Activated CD4-positive, alpha-beta memory T cell treated with anti-CD3 and anti-CD28 coated beads, Interleukin-2, amount 10 ng/mL, durations not matched to agents 7 days and 5 days (primary cell): ENCODE measurements around the gene ZBTB17. TPM values are rescaled to one million over a fixed set of nuclear protein-coding genes. Genes with fewer than 3 reads are reported as not detected.
"Not testable (repeated sequence)": the region's sequence is repeated elsewhere in the genome, so short reads cannot be mapped to it uniquely, and the experiment has no call there.

Experiments
- CTCF ChIA-PET: fragments of 350-600 bp; sonication (Branson Sonifier 250); formaldehyde crosslinking; loops from one replicate; lab custom pipeline; 2021; ENCODE audit warnings: antibody characterized with exemption, inconsistent platforms; lab: Charles Lee
- POLR2A ChIA-PET: fragments of 350-600 bp; sonication (Branson Sonifier 250); formaldehyde crosslinking; loops from one replicate; lab custom pipeline; 2021; ENCODE audit warnings: antibody characterized with exemption; lab: Charles Lee
- DNase-seq: peaks from one replicate; pipeline ENCODE4 v3.0.0-alpha.2; 2020
- H3K27ac Mint-ChIP-seq: one replicate; pipeline ENCODE4 v1.8.0; 2021; ENCODE audit warnings: mild to moderate bottlenecking, mixed read lengths
- H3K27me3 Mint-ChIP-seq: one replicate; pipeline ENCODE4 v1.8.0; 2021; ENCODE audit warnings: mixed read lengths
- H3K36me3 Mint-ChIP-seq: one replicate; pipeline ENCODE4 v1.8.0; 2021; ENCODE audit warnings: low read depth, mixed read lengths
- H3K4me1 Mint-ChIP-seq: one replicate; pipeline ENCODE4 v1.8.0; 2021; ENCODE audit warnings: mixed read lengths
- H3K4me3 Mint-ChIP-seq: one replicate; pipeline ENCODE4 v1.8.0; 2021; ENCODE audit warnings: mild to moderate bottlenecking, mixed read lengths
- H3K9me3 Mint-ChIP-seq: one replicate; pipeline ENCODE4 v1.8.0; 2021; ENCODE audit warnings: mixed read lengths
- total RNA-seq, 2 experiments: library from RNA; stranded (reverse); gene quantifications; one replicate each; pipeline ENCODE4 v1.2.3, GENCODE V29; 2021

Gene ZBTB17
- total RNA-seq, 2 experiments from 2014 or later: 43.8 to 48.0 TPM

GRCh38 chr1:15937706-15938168 lies 38.2 kb downstream of the ZBTB17 start:
- H3K9me3 Mint-ChIP-seq: no peaks in the 10 kb centered on the region
- H3K27ac Mint-ChIP-seq: peak overlapping the region; percentile 66
- no peak for DNase-seq
- no peaks in the 10 kb centered on the region for H3K27me3 Mint-ChIP-seq
- peaks cover 71% of the 10 kb centered on the region for H3K36me3 Mint-ChIP-seq
- ChIA-PET CTCF (no interaction called here), POLR2A (interaction anchor here (1.3 to 1.4 kb wide), 3 partner anchors 12 to 23 kb away, joined by 3 to 5 read pairs (median 3); no protein-coding TSS in a partner anchor)
- H3K4me3 Mint-ChIP-seq: no peak overlapping the region
- H3K4me1 Mint-ChIP-seq: peaks cover 4% of the 10 kb centered on the region

GRCh38 chr1:15937146-15937545 lies 38.8 kb downstream of the ZBTB17 start:
- H3K27ac Mint-ChIP-seq: peak overlapping the region; percentile 66
- H3K4me1 Mint-ChIP-seq: peaks cover 4% of the 10 kb centered on the region
- H3K9me3 Mint-ChIP-seq: no peaks in the 10 kb centered on the region
- ChIA-PET POLR2A (interaction anchor here (1.3 to 1.4 kb wide), 2 partner anchors 14 to 23 kb away, joined by 3 to 5 read pairs; no protein-coding TSS in a partner anchor), CTCF (no interaction called here)
- DNase-seq: no peak
- no peaks in the 10 kb centered on the region for H3K27me3 Mint-ChIP-seq
- no peak overlapping the region for H3K4me3 Mint-ChIP-seq
- H3K36me3 Mint-ChIP-seq: peaks cover 71% of the 10 kb centered on the region

GRCh38 chr1:15936025-15936424 lies 39.9 kb downstream of the ZBTB17 start:
- H3K27me3 Mint-ChIP-seq: no peaks in the 10 kb centered on the region
- H3K4me1 Mint-ChIP-seq: peaks cover 4% of the 10 kb centered on the region
- H3K36me3 Mint-ChIP-seq: peaks cover 79% of the 10 kb centered on the region
- H3K9me3 Mint-ChIP-seq: no peaks in the 10 kb centered on the region
- no peak overlapping the region for H3K27ac Mint-ChIP-seq
- CTCF ChIA-PET: no interaction called here
- no peak overlapping the region for H3K4me3 Mint-ChIP-seq
- no peak for DNase-seq
- POLR2A ChIA-PET: no interaction called here

- H3K27ac Mint-ChIP-seq: no peak overlapping the region
- ChIA-PET POLR2A (no interaction called here), CTCF (no interaction called here)
- no peak for DNase-seq
- no peaks in the 10 kb centered on the region for H3K9me3 Mint-ChIP-seq
- no peaks in the 10 kb centered on the region for H3K27me3 Mint-ChIP-seq
- H3K36me3 Mint-ChIP-seq: peaks cover 83% of the 10 kb centered on the region
- H3K4me3 Mint-ChIP-seq: no peak overlapping the region
- peaks cover 4% of the 10 kb centered on the region for H3K4me1 Mint-ChIP-seq
These were observed 40.6 kb downstream of the ZBTB17 start for GRCh38 chr1:15935056-15935950.

- no peaks in the 10 kb centered on the region for H3K27me3 Mint-ChIP-seq
- POLR2A ChIA-PET: no interaction called here
- H3K4me3 Mint-ChIP-seq: no peak overlapping the region
- peaks cover 4% of the 10 kb centered on the region for H3K4me1 Mint-ChIP-seq
- DNase-seq: no peak
- no peaks in the 10 kb centered on the region for H3K9me3 Mint-ChIP-seq
- H3K27ac Mint-ChIP-seq: no peak overlapping the region
- CTCF ChIA-PET: no interaction called here
- H3K36me3 Mint-ChIP-seq: peaks cover 84% of the 10 kb centered on the region
These were observed 41.5 kb downstream of the ZBTB17 start for GRCh38 chr1:15934211-15935055.

GRCh38 chr1:15933684-15934083 lies 42.2 kb downstream of the ZBTB17 start:
- Mint-ChIP-seq H3K4me3 (no peak overlapping the region), H3K27me3 (no peaks in the 10 kb centered on the region), H3K27ac (no peak overlapping the region), H3K36me3 (peaks cover 87% of the 10 kb centered on the region), H3K4me1 (peaks cover 4% of the 10 kb centered on the region), H3K9me3 (no peaks in the 10 kb centered on the region)
- ChIA-PET POLR2A (no interaction called here), CTCF (no interaction called here)
- DNase-seq: no peak

- Mint-ChIP-seq H3K4me1 (peaks cover 4% of the 10 kb centered on the region), H3K27me3 (no peaks in the 10 kb centered on the region), H3K9me3 (no peaks in the 10 kb centered on the region), H3K4me3 (no peak overlapping the region), H3K36me3 (peaks cover 90% of the 10 kb centered on the region), H3K27ac (no peak overlapping the region)
- DNase-seq: no peak
- CTCF ChIA-PET: no interaction called here
- POLR2A ChIA-PET: no interaction called here
These were observed 43.3 kb downstream of the ZBTB17 start for GRCh38 chr1:15932612-15933011.

- CTCF ChIA-PET: no interaction called here
- H3K27me3 Mint-ChIP-seq: no peaks in the 10 kb centered on the region
- no peak overlapping the region for H3K27ac Mint-ChIP-seq
- no peaks in the 10 kb centered on the region for H3K4me1 Mint-ChIP-seq
- peaks cover 84% of the 10 kb centered on the region for H3K36me3 Mint-ChIP-seq
- POLR2A ChIA-PET: no interaction called here
- no peaks in the 10 kb centered on the region for H3K9me3 Mint-ChIP-seq
- no peak for DNase-seq
- no peak overlapping the region for H3K4me3 Mint-ChIP-seq
These were observed 44.0 kb downstream of the ZBTB17 start for GRCh38 chr1:15931884-15932283.

- Mint-ChIP-seq H3K4me3 (no peak overlapping the region), H3K27ac (no peak overlapping the region), H3K27me3 (no peaks in the 10 kb centered on the region), H3K4me1 (no peaks in the 10 kb centered on the region), H3K9me3 (no peaks in the 10 kb centered on the region), H3K36me3 (peaks cover 82% of the 10 kb centered on the region)
- CTCF ChIA-PET: no interaction called here
- POLR2A ChIA-PET: no interaction called here
- no peak for DNase-seq
These were observed 44.5 kb downstream of the ZBTB17 start for GRCh38 chr1:15931401-15931800.

GRCh38 chr1:15928971-15929965 lies 46.6 kb downstream of the ZBTB17 start:
- no peak for DNase-seq
- CTCF ChIA-PET: no interaction called here
- no peaks in the 10 kb centered on the region for H3K9me3 Mint-ChIP-seq
- POLR2A ChIA-PET: interaction anchor here (1.4 kb wide), 1 partner anchor 82 kb away, joined by 4 read pairs; the partner anchor contains the start of gene SPEN
- no peaks in the 10 kb centered on the region for H3K27me3 Mint-ChIP-seq
- H3K27ac Mint-ChIP-seq: no peak overlapping the region
- H3K4me3 Mint-ChIP-seq: no peak overlapping the region
- H3K36me3 Mint-ChIP-seq: peaks cover 69% of the 10 kb centered on the region
- no peaks in the 10 kb centered on the region for H3K4me1 Mint-ChIP-seq

GRCh38 chr1:15926448-15926847 lies 49.5 kb downstream of the ZBTB17 start:
- not testable (repeated sequence) for H3K4me3 Mint-ChIP-seq, H3K9me3 Mint-ChIP-seq, H3K27me3 Mint-ChIP-seq, H3K4me1 Mint-ChIP-seq, H3K27ac Mint-ChIP-seq, DNase-seq
- POLR2A ChIA-PET: interaction anchor here (1.0 kb wide), 1 partner anchor 23 kb away, joined by 3 read pairs; no protein-coding TSS in a partner anchor
- H3K36me3 Mint-ChIP-seq: peaks cover 66% of the 10 kb centered on the region
- CTCF ChIA-PET: interaction anchor here (0.7 to 1.1 kb wide), 4 partner anchors 88 to 156 kb away, joined by 3 to 5 read pairs (median 4); no protein-coding TSS in a partner anchor

GRCh38 chr1:15923241-15923640 lies 52.7 kb downstream of the ZBTB17 start:
- DNase-seq: no peak
- H3K27me3 Mint-ChIP-seq: no peaks in the 10 kb centered on the region
- H3K9me3 Mint-ChIP-seq: no peaks in the 10 kb centered on the region
- ChIA-PET CTCF (interaction anchor here (2.4 kb wide), 1 partner anchor 108 kb away, joined by 7 read pairs; no protein-coding TSS in a partner anchor), POLR2A (no interaction called here)
- H3K4me1 Mint-ChIP-seq: peaks cover 19% of the 10 kb centered on the region
- no peak overlapping the region for H3K4me3 Mint-ChIP-seq
- H3K36me3 Mint-ChIP-seq: peaks cover 55% of the 10 kb centered on the region
- no peak overlapping the region for H3K27ac Mint-ChIP-seq
